ENCODE measurements around the gene PTPN1. TPM values are rescaled to one million over a fixed set of nuclear protein-coding genes. Genes with fewer than 3 reads are reported as not detected.

Gene PTPN1
- total RNA-seq, 1 experiment from 2014 or later = 30.8 TPM

GRCh38 chr20:50515471-50516106, 5.4 kb downstream of the PTPN1 start:
- H3K14ac ChIP-seq (ENCODE audit: insufficient read depth, low read length) = no peak overlapping the region

More at GRCh38 chr20:50515471-50516106, 5.4 kb downstream of the PTPN1 start:
- H3K4me2 ChIP-seq (ENCODE audit: insufficient read depth, insufficient read length, low read length) = no peak overlapping the region
- no peak overlapping the region for H2BK120ac ChIP-seq (ENCODE audit: low read depth, low read length, poor library complexity, severe bottlenecking)
- no peak for TF ChIP-seq CTCF (conservative IDR thresholded peaks at IDR 0.05)
- H2BK5ac ChIP-seq (ENCODE audit: insufficient read length, low read length) = no peak overlapping the region
- H3K56ac ChIP-seq (ENCODE audit: insufficient read length, low read depth, low read length) = no peak overlapping the region
- Mint-ChIP-seq H3K27me3 (ENCODE audit: low read depth) (no peaks in the 10 kb centered on the region), H3K36me3 (ENCODE audit: insufficient read depth in 1 of 3, low read depth in 3 of 3) (no peaks in the 10 kb centered on the region), H3K4me3 (no peak overlapping the region), H3K27ac (no peak overlapping the region; a peak in 1 of 7 replicates), H3K9me3 (no peaks in the 10 kb centered on the region), H3K4me1 (peaks cover 10 to 17% of the 10 kb centered on the region in 2 experiments)
- no peak overlapping the region for H4K91ac ChIP-seq (ENCODE audit: insufficient read length, low read depth, low read length)
- no peak overlapping the region for H3K27ac ChIP-seq (ENCODE audit: insufficient read length, low read depth, low read length)
- H4K8ac ChIP-seq (replicated peaks; ENCODE audit: insufficient read length, low read depth, low read length) = no peak overlapping the region
- H3T11ph ChIP-seq (ENCODE audit: low read length) = no peak overlapping the region
- no peak overlapping the region for H2BK20ac ChIP-seq (ENCODE audit: low read depth, low read length, poor library complexity, severe bottlenecking)
- no peak overlapping the region for H2BK15ac ChIP-seq (ENCODE audit: low read depth, low read length)
- no peaks in the 10 kb centered on the region for H3K27me3 ChIP-seq (ENCODE audit: insufficient read depth, low read length)
- H3K9ac ChIP-seq (ENCODE audit: extremely low read depth, insufficient read length, low read length) = no peak overlapping the region
- H2AFZ ChIP-seq (ENCODE audit: low read length) = no peak overlapping the region
- H3K9me3 ChIP-seq (ENCODE audit: control insufficient read depth, low read depth, low read length) = no peaks in the 10 kb centered on the region
- no peak overlapping the region for H4K5ac ChIP-seq (ENCODE audit: insufficient read length, low read depth, low read length)
- no peak for DNase-seq
- no peak overlapping the region for H2BK12ac ChIP-seq (ENCODE audit: insufficient read length, low read depth, low read length)
- H3K23ac ChIP-seq (ENCODE audit: insufficient read length, low read depth, low read length) = no peak overlapping the region
- peaks cover 19% of the 10 kb centered on the region; the same call in 1 of the 2 replicates for H3K79me2 ChIP-seq (ENCODE audit: insufficient read depth, low read length)
- H2AK5ac ChIP-seq (ENCODE audit: insufficient read length, low read length) = no peak overlapping the region
- no peak overlapping the region for H3K18ac ChIP-seq (ENCODE audit: insufficient read length, low read depth, low read length)
- peaks cover 7% of the 10 kb centered on the region for H3K23me2 ChIP-seq (ENCODE audit: insufficient read length, low read depth, low read length, poor library complexity, severe bottlenecking)
- no peaks in the 10 kb centered on the region for H3K4me1 ChIP-seq (ENCODE audit: insufficient read depth, low read length)
- no peaks in the 10 kb centered on the region for H4K20me1 ChIP-seq (ENCODE audit: control insufficient read depth, insufficient read depth, insufficient read length)
- peaks cover 3% of the 10 kb centered on the region for H3K79me1 ChIP-seq (ENCODE audit: insufficient read depth, low read depth, low read length, poor library complexity, severe bottlenecking)
- H3K4ac ChIP-seq (ENCODE audit: low read depth, low read length) = no peak overlapping the region
- no CpG with 5 or more reads among the region's 1 CpG for WGBS (ENCODE audit: extremely low coverage, insufficient read length, low lambda C conversion rate)
